Measurements from ENCODE around the gene ITPR2. TPM values are rescaled to one million over a fixed set of nuclear protein-coding genes. Genes with fewer than 3 reads are reported as not detected.

ITPR2 gene

GRCh38 chr12:26290565-26290964, 542.4 kb downstream of the ITPR2 start:
- no peak overlapping the region for H4K91ac ChIP-seq (ENCODE audit: low read length)
- no peaks in the 10 kb centered on the region for H3K9me3 ChIP-seq (ENCODE audit: control insufficient read depth, low read length)
- no peak overlapping the region for H3K14ac ChIP-seq (ENCODE audit: low read length in 2 of 2)
- H3K36me3 ChIP-seq (ENCODE audit: control insufficient read depth in 1 of 2, insufficient read depth in 2 of 2, low read depth in 1 of 2, low read length in 2 of 2) = no peaks in the 10 kb centered on the region
- H2AFZ ChIP-seq (ENCODE audit: low read depth, low read length) = no peak overlapping the region
- WGBS = 96% methylated on average over 2 of the region's 2 CpGs
- no peak overlapping the region for H2BK120ac ChIP-seq (ENCODE audit: low read depth, low read length)
- H2BK5ac ChIP-seq (ENCODE audit: low read depth, low read length, poor library complexity, severe bottlenecking) = no peak overlapping the region
- H3K4me2 ChIP-seq (ENCODE audit: low read length, poor library complexity, severe bottlenecking) = no peak overlapping the region
- no peaks in the 10 kb centered on the region for H3K79me1 ChIP-seq (replicated peaks; ENCODE audit: low read length, poor library complexity, severe bottlenecking)
- peaks cover 4% of the 10 kb centered on the region for H3K4me1 ChIP-seq (ENCODE audit: control insufficient read depth, insufficient read depth, low read depth, low read length)
- no peak overlapping the region for H3K4me3 ChIP-seq (ENCODE audit: insufficient read depth in 1 of 2, low read depth in 1 of 2, low read length in 2 of 2)
- DNase-seq = no peak
- no peak overlapping the region for H3K9ac ChIP-seq (ENCODE audit: low read length)
- H3K27me3 ChIP-seq (ENCODE audit: control insufficient read depth in 1 of 2, insufficient read depth in 1 of 2, low read length in 2 of 2) = no peaks in the 10 kb centered on the region
- H2BK12ac ChIP-seq (ENCODE audit: low read length in 2 of 2) = no peak overlapping the region
- H3K23ac ChIP-seq (ENCODE audit: low read length in 2 of 2) = no peak overlapping the region
- no peak overlapping the region for H2BK15ac ChIP-seq (ENCODE audit: low read depth, poor library complexity, severe bottlenecking)
- no peak overlapping the region for H4K8ac ChIP-seq (ENCODE audit: low read length)
- H3K27ac ChIP-seq (ENCODE audit: low read length, poor library complexity, severe bottlenecking) = no peak overlapping the region
- no peak overlapping the region for H2AK5ac ChIP-seq (ENCODE audit: low read length, severe bottlenecking)
- H3K4ac ChIP-seq (ENCODE audit: low read depth in 1 of 2, low read length in 2 of 2) = no peak overlapping the region
- no peak overlapping the region for H3K18ac ChIP-seq (ENCODE audit: low read depth in 1 of 2, low read length in 2 of 2)

- H4K91ac ChIP-seq (ENCODE audit: low read length) = peak overlapping the region; percentile 58
- no peak overlapping the region for H2BK12ac ChIP-seq (ENCODE audit: low read length in 2 of 2)
- H3K79me1 ChIP-seq (replicated peaks; ENCODE audit: low read length, poor library complexity, severe bottlenecking) = no peaks in the 10 kb centered on the region
- no peak for DNase-seq
- no peak overlapping the region for H3K4me2 ChIP-seq (ENCODE audit: low read length, poor library complexity, severe bottlenecking)
- no peak overlapping the region for H3K4me3 ChIP-seq (ENCODE audit: insufficient read depth in 1 of 2, low read depth in 1 of 2, low read length in 2 of 2)
- no peak overlapping the region for H2BK5ac ChIP-seq (ENCODE audit: low read depth, low read length, poor library complexity, severe bottlenecking)
- no peak overlapping the region for H3K27ac ChIP-seq (ENCODE audit: low read length, poor library complexity, severe bottlenecking)
- no peak overlapping the region for H2AFZ ChIP-seq (ENCODE audit: low read depth, low read length)
- H2BK15ac ChIP-seq (ENCODE audit: low read depth, poor library complexity, severe bottlenecking) = peak overlapping the region; percentile 30
- no peaks in the 10 kb centered on the region for H3K36me3 ChIP-seq (ENCODE audit: control insufficient read depth in 1 of 2, insufficient read depth in 2 of 2, low read depth in 1 of 2, low read length in 2 of 2)
- H3K4ac ChIP-seq (ENCODE audit: low read depth in 1 of 2, low read length in 2 of 2) = peak overlapping the region in 1 of 2 experiments; percentile 3
- no peak overlapping the region for H3K18ac ChIP-seq (ENCODE audit: low read depth in 1 of 2, low read length in 2 of 2)
- no peak overlapping the region for H4K8ac ChIP-seq (ENCODE audit: low read length)
- H3K9ac ChIP-seq (ENCODE audit: low read length) = peak overlapping the region; percentile 48
- no peak overlapping the region for H2BK120ac ChIP-seq (ENCODE audit: low read depth, low read length)
- whole genome bisulfite sequencing = 95% methylated on average over 14 of the region's 14 CpGs
- H3K27me3 ChIP-seq (ENCODE audit: control insufficient read depth in 1 of 2, insufficient read depth in 1 of 2, low read length in 2 of 2) = no peaks in the 10 kb centered on the region
- H2AK5ac ChIP-seq (ENCODE audit: low read length, severe bottlenecking) = no peak overlapping the region
- peaks cover 4% of the 10 kb centered on the region for H3K4me1 ChIP-seq (ENCODE audit: control insufficient read depth, insufficient read depth, low read depth, low read length)
- H3K9me3 ChIP-seq (ENCODE audit: control insufficient read depth, low read length) = no peaks in the 10 kb centered on the region
- H3K14ac ChIP-seq (ENCODE audit: low read length in 2 of 2) = no peak overlapping the region
- H3K23ac ChIP-seq (ENCODE audit: low read length in 2 of 2) = no peak overlapping the region
Observed at GRCh38 chr12:26287671-26288381, 545.2 kb downstream of the ITPR2 start.

Small RNA genes within 50 kb of the gene (small RNA-seq; reads per million reads assigned to genes)
- gene RNA5SP354 (ENCODE audit: low read depth) = not detected

All from mesenchymal stem cell (in vitro differentiated cells and primary cell).